H9 (cell line): ENCODE data around the gene SLC25A24. TPM values are rescaled to one million over a fixed set of nuclear protein-coding genes. Genes with fewer than 3 reads are reported as not detected.

Experiments used
- DNase-seq: peaks from one replicate; pipeline ENCODE4 v3.0.0-alpha.2; 2017
- H2AFZ ChIP-seq: one replicate; pipeline ENCODE4 v1.6.1; 2013; ENCODE audit warnings: mild to moderate bottlenecking, low read length, control low read depth, moderate library complexity
- H2AK5ac ChIP-seq: 2 replicates; pipeline ENCODE4 v1.6.1; 2013; ENCODE audit warnings: low read length, control low read depth, mixed read lengths; ENCODE audit not compliant: insufficient read length
- H2BK120ac ChIP-seq: one replicate; pipeline ENCODE4 v1.6.1; 2013; ENCODE audit warnings: low read depth, mild to moderate bottlenecking, low read length, control low read depth, inconsistent platforms; ENCODE audit not compliant: poor library complexity, severe bottlenecking
- H2BK12ac ChIP-seq: 2 replicates; pipeline ENCODE4 v1.6.1; 2013; ENCODE audit warnings: low read length, control low read depth, mixed read lengths, low read depth; ENCODE audit not compliant: insufficient read length
- H2BK15ac ChIP-seq: 2 replicates; pipeline ENCODE4 v1.6.1; 2013; ENCODE audit warnings: low read depth, low read length, control low read depth
- H2BK20ac ChIP-seq: one replicate; pipeline ENCODE4 v1.6.1; 2013; ENCODE audit warnings: low read depth, mild to moderate bottlenecking, low read length, control low read depth, inconsistent platforms; ENCODE audit not compliant: poor library complexity, severe bottlenecking
- H2BK5ac ChIP-seq: 2 replicates; pipeline ENCODE4 v1.6.1; 2013; ENCODE audit warnings: low read length, control low read depth, mixed read lengths; ENCODE audit not compliant: insufficient read length
- H3K14ac ChIP-seq: 2 replicates; pipeline ENCODE4 v1.6.1; 2013; ENCODE audit warnings: low read length, control low read depth; ENCODE audit not compliant: insufficient read depth
- H3K18ac ChIP-seq: 2 replicates; pipeline ENCODE4 v1.6.1; 2013; ENCODE audit warnings: low read depth, mild to moderate bottlenecking, mixed read lengths, low read length, control low read depth; ENCODE audit not compliant: insufficient read length
- H3K23ac ChIP-seq: 2 replicates; pipeline ENCODE4 v1.6.1; 2013; ENCODE audit warnings: low read length, control low read depth, mixed read lengths, low read depth; ENCODE audit not compliant: insufficient read length
- H3K23me2 ChIP-seq: 2 replicates; pipeline ENCODE4 v1.6.1; 2013; ENCODE audit warnings: low read depth, mild to moderate bottlenecking, mixed read lengths, low read length, control low read depth; ENCODE audit not compliant: insufficient read length, poor library complexity, severe bottlenecking
- H3K27ac ChIP-seq: 2 replicates; pipeline ENCODE4 v1.5.1; 2013; ENCODE audit warnings: low read length, control low read depth, mixed read lengths, low read depth; ENCODE audit not compliant: insufficient read length
- H3K27me3 ChIP-seq: 2 replicates; pipeline ENCODE4 v1.6.1; 2013; ENCODE audit warnings: low read length, control low read depth, inconsistent platforms; ENCODE audit not compliant: insufficient read depth
- H3K4ac ChIP-seq: 2 replicates; pipeline ENCODE4 v1.6.1; 2013; ENCODE audit warnings: low read depth, mild to moderate bottlenecking, control low read depth, inconsistent platforms, low read length, moderate library complexity
- H3K4me1 ChIP-seq: 2 replicates; pipeline ENCODE4 v1.6.1; 2013; ENCODE audit warnings: low read length, control low read depth, inconsistent platforms; ENCODE audit not compliant: insufficient read depth
- H3K4me2 ChIP-seq: 2 replicates; pipeline ENCODE4 v1.6.1; 2013; ENCODE audit warnings: low read length, control low read depth, mixed read lengths; ENCODE audit not compliant: insufficient read length, insufficient read depth
- H3K56ac ChIP-seq: 2 replicates; pipeline ENCODE4 v1.6.1; 2013; ENCODE audit warnings: low read depth, mild to moderate bottlenecking, mixed read lengths, low read length, control low read depth; ENCODE audit not compliant: insufficient read length
- H3K79me1 ChIP-seq: 2 replicates; pipeline ENCODE4 v1.6.1; 2013; ENCODE audit warnings: low read depth, mild to moderate bottlenecking, moderate library complexity, low read length, control low read depth, inconsistent platforms; ENCODE audit not compliant: insufficient read depth, poor library complexity, severe bottlenecking
- H3K79me2 ChIP-seq: 2 replicates; pipeline ENCODE4 v1.6.1; 2013; ENCODE audit warnings: low read length, control low read depth, inconsistent platforms; ENCODE audit not compliant: insufficient read depth
- H3K9ac ChIP-seq: 2 replicates; pipeline ENCODE4 v1.6.1; 2013; ENCODE audit warnings: low read length, control low read depth, mixed read lengths; ENCODE audit not compliant: insufficient read length; ENCODE audit errors: extremely low read depth
- H3K9me3 ChIP-seq: one replicate; pipeline ENCODE4 v1.6.1; 2013; ENCODE audit warnings: low read depth, low read length, inconsistent platforms; ENCODE audit not compliant: control insufficient read depth
- H3T11ph ChIP-seq: one replicate; pipeline ENCODE4 v1.6.1; 2013; ENCODE audit warnings: mild to moderate bottlenecking, low read length, control low read depth, inconsistent platforms
- H4K20me1 ChIP-seq: one replicate; pipeline ENCODE4 v1.6.1; 2013; ENCODE audit not compliant: control insufficient read depth, insufficient read length, insufficient read depth
- H4K5ac ChIP-seq: 2 replicates; pipeline ENCODE4 v1.6.1; 2013; ENCODE audit warnings: low read depth, mild to moderate bottlenecking, mixed read lengths, low read length, control low read depth; ENCODE audit not compliant: insufficient read length
- H4K8ac ChIP-seq: replicated peaks from 2 replicates; pipeline ENCODE4 v1.6.1; 2013; ENCODE audit warnings: low read length, control low read depth, mixed read lengths, low read depth; ENCODE audit not compliant: insufficient read length
- H4K91ac ChIP-seq: 2 replicates; pipeline ENCODE4 v1.6.1; 2013; ENCODE audit warnings: low read depth, mild to moderate bottlenecking, moderate library complexity, mixed read lengths, low read length, control low read depth; ENCODE audit not compliant: insufficient read length
- H3K27ac Mint-ChIP-seq, 3 experiments: 2 replicates in 2 of 3; 3 replicates in 1 of 3; pipeline ENCODE4 v1.8.0; 2020 to 2021; ENCODE audit warnings: mixed read lengths in 3 of 3, mild to moderate bottlenecking in 1 of 3, moderate library complexity in 1 of 3
- H3K27me3 Mint-ChIP-seq: 2 replicates; pipeline ENCODE4 v1.8.0; 2021; ENCODE audit warnings: low read depth, mild to moderate bottlenecking, moderate library complexity, mixed read lengths
- H3K36me3 Mint-ChIP-seq, 3 experiments: 2 replicates in 2 of 3; 3 replicates in 1 of 3; pipeline ENCODE4 v1.8.0; 2020 to 2021; ENCODE audit warnings: low read depth in 3 of 3, mixed read lengths in 3 of 3; ENCODE audit not compliant: insufficient read depth in 1 of 3
- H3K4me1 Mint-ChIP-seq, 2 experiments: 2 replicates each; pipeline ENCODE4 v1.8.0; 2020; ENCODE audit warnings: mixed read lengths in 2 of 2
- H3K4me3 Mint-ChIP-seq, 2 experiments: 2 replicates in 1 of 2; 3 replicates in 1 of 2; pipeline ENCODE4 v1.8.0; 2020 to 2021; ENCODE audit warnings: mild to moderate bottlenecking in 2 of 2, mixed read lengths in 2 of 2, moderate library complexity in 1 of 2
- H3K9me3 Mint-ChIP-seq, 2 experiments: 2 replicates in 1 of 2; 3 replicates in 1 of 2; pipeline ENCODE4 v1.8.0; 2020; ENCODE audit warnings: mild to moderate bottlenecking in 2 of 2, mixed read lengths in 2 of 2, moderate library complexity in 1 of 2
- WGBS: extraction: QIAGEN DNeasy Blood & Tissue Kit; methylation state at CpG from one replicate; pipeline ENCODE4 v1.1.7; 2013; ENCODE audit warnings: missing lambda C conversion rate, low lambda C conversion rate, mixed read lengths; ENCODE audit not compliant: insufficient read length; ENCODE audit errors: extremely low coverage; 5-methylcytosine and 5-hydroxymethylcytosine counted together
- total RNA-seq: library from RNA; stranded (reverse); gene quantifications from 2 replicates; pipeline ENCODE4 v1.2.1, GENCODE V29; 2021
- TF ChIP-seq, protein P1 (sequence below): fragments of 200-600 bp; sonication (generic); conservative IDR thresholded peaks from 3 replicates; pipeline ENCODE4 v1.8.0; 2021; ENCODE audit warnings: antibody characterized with exemption, mild to moderate bottlenecking

Gene SLC25A24
- total RNA-seq, 1 experiment from 2014 or later = 35.1 TPM

DNA sequence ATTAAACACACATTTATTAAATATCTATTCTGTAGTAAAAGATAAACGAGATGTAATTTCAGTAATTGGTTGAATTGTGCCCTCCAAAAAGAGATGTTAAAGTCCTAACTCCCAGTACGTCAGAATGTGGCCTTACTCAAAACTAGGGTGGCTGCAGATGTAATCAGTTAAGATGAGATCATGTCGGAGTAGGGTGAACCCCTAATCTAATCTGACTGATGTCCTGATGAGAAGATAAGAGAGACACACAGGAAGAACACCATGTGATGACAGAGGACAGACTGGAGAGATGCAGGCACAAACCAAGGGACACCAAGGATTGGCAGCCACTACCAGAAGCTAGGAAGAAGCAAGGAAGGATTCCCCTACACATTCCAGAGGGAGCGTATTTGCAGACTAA lies 104.1 kb downstream of the SLC25A24 start:
- H3K9me3 ChIP-seq = no peaks in the 10 kb centered on the region
- H3T11ph ChIP-seq = no peak overlapping the region
- H3K79me2 ChIP-seq = no peaks in the 10 kb centered on the region
- no peak overlapping the region for H2BK5ac ChIP-seq
- H3K23me2 ChIP-seq = no peaks in the 10 kb centered on the region
- no peak overlapping the region for H2BK15ac ChIP-seq
- no peak overlapping the region for H2AK5ac ChIP-seq
- no peak for DNase-seq
- no peak overlapping the region for H2BK12ac ChIP-seq
- H4K91ac ChIP-seq = no peak overlapping the region
- H3K4me1 ChIP-seq = no peaks in the 10 kb centered on the region
- no peak overlapping the region for H3K4me2 ChIP-seq
- no peak overlapping the region for H2AFZ ChIP-seq
- no peak overlapping the region for H3K56ac ChIP-seq
- Mint-ChIP-seq H3K4me3 (no peak overlapping the region), H3K36me3 (no peaks in the 10 kb centered on the region), H3K4me1 (no peaks in the 10 kb centered on the region), H3K9me3 (no peaks in the 10 kb centered on the region), H3K27ac (no peak overlapping the region), H3K27me3 (no peaks in the 10 kb centered on the region)
- no peak overlapping the region for H4K8ac ChIP-seq
- no peaks in the 10 kb centered on the region; the same call in 1 of the 2 replicates for H3K27me3 ChIP-seq
- no peak overlapping the region for H3K14ac ChIP-seq
- no peak overlapping the region for H3K9ac ChIP-seq
- H4K5ac ChIP-seq = no peak overlapping the region
- H3K27ac ChIP-seq = no peak overlapping the region
- H3K18ac ChIP-seq = no peak overlapping the region
- H3K4ac ChIP-seq = no peak overlapping the region
- no peaks in the 10 kb centered on the region for H4K20me1 ChIP-seq
- WGBS = no CpG with 5 or more reads among the region's 4 CpGs
- no peak overlapping the region for H2BK120ac ChIP-seq
- H3K79me1 ChIP-seq = no peaks in the 10 kb centered on the region
- TF ChIP-seq, protein P1, sequence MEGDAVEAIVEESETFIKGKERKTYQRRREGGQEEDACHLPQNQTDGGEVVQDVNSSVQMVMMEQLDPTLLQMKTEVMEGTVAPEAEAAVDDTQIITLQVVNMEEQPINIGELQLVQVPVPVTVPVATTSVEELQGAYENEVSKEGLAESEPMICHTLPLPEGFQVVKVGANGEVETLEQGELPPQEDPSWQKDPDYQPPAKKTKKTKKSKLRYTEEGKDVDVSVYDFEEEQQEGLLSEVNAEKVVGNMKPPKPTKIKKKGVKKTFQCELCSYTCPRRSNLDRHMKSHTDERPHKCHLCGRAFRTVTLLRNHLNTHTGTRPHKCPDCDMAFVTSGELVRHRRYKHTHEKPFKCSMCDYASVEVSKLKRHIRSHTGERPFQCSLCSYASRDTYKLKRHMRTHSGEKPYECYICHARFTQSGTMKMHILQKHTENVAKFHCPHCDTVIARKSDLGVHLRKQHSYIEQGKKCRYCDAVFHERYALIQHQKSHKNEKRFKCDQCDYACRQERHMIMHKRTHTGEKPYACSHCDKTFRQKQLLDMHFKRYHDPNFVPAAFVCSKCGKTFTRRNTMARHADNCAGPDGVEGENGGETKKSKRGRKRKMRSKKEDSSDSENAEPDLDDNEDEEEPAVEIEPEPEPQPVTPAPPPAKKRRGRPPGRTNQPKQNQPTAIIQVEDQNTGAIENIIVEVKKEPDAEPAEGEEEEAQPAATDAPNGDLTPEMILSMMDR = no peak
- H3K23ac ChIP-seq = no peak overlapping the region
- H2BK20ac ChIP-seq = no peak overlapping the region
